ENCODE results near the gene ZFYVE19. TPM values are rescaled to one million over a fixed set of nuclear protein-coding genes. Genes with fewer than 3 reads are reported as not detected.

The ZFYVE19 gene
- 13.5 and 21.7 TPM in 2 replicates for total RNA-seq

GRCh38 chr15:40807028-40807887, at the start of gene ZFYVE19, which contains the start of gene DNAJC17:
Gene ZFYVE19, plus strand, starts transcription at chr15:40807089. Its CDS starts 501 bp downstream, at chr15:40807590.
Gene DNAJC17, minus strand, starts transcription at chr15:40807473. Its CDS starts 27 bp downstream, at chr15:40807446.

GRCh38 chr15:40763801-40764628, 42.9 kb upstream of the ZFYVE19 start, which contains the start of gene GCHFR:
Gene GCHFR, plus strand, starts transcription at chr15:40764068. Its CDS starts 113 bp downstream, at chr15:40764181.

GRCh38 chr15:40769274-40770146, 37.4 kb upstream of the ZFYVE19 start, which contains the start of gene C15orf62:
Gene C15orf62, plus strand, starts transcription at chr15:40769980. Its CDS starts 516 bp downstream, at chr15:40770496.

GRCh38 chr15:40828447-40829036, 21.7 kb downstream of the ZFYVE19 start, which contains the start of gene PPP1R14D:
Gene PPP1R14D, minus strand, starts transcription at chr15:40828708. Its CDS starts 67 bp downstream, at chr15:40828641.

GRCh38 chr15:40843885-40844695, 37.2 kb downstream of the ZFYVE19 start, which contains the start of gene SPINT1:
Gene SPINT1, plus strand, starts transcription at chr15:40844048. Its CDS starts 507 bp downstream, at chr15:40844555.

Other genes starting within 250 kb of the ZFYVE19 start
- 21.7 and 23.7 TPM in 2 replicates for gene CCDC32, start 242.0 kb upstream of the ZFYVE19 start, total RNA-seq
- gene RPUSD2, start 237.8 kb upstream of the ZFYVE19 start, total RNA-seq = 9.3 and 15.9 TPM in 2 replicates
- gene KNL1, start 212.8 kb upstream of the ZFYVE19 start, total RNA-seq = 2.5 and 24.7 TPM in 2 replicates
- gene RAD51, start 111.9 kb upstream of the ZFYVE19 start, total RNA-seq = 1.1 and 14.2 TPM in 2 replicates
- gene RMDN3, start 51.8 kb upstream of the ZFYVE19 start, total RNA-seq = 29.6 and 40.5 TPM in 2 replicates
- 0.38 and 2.0 TPM in 2 replicates for gene GCHFR, start 43.0 kb upstream of the ZFYVE19 start, total RNA-seq
- gene C15orf62, start 37.1 kb upstream of the ZFYVE19 start, total RNA-seq = not detected in 2 replicates
- gene DNAJC17, start 384 bp downstream of the ZFYVE19 start, total RNA-seq = 11.0 and 26.6 TPM in 2 replicates
- gene PPP1R14D, start 21.6 kb downstream of the ZFYVE19 start, total RNA-seq = not detected in 2 replicates
- gene SPINT1, start 37.0 kb downstream of the ZFYVE19 start, total RNA-seq = 0.28 and 0.58 TPM in 2 replicates
- gene RHOV, start 67.1 kb downstream of the ZFYVE19 start, total RNA-seq = not detected in 2 replicates
- gene VPS18, start 87.4 kb downstream of the ZFYVE19 start, total RNA-seq = 47.9 and 49.5 TPM in 2 replicates
- 0.28 and 0.38 TPM in 2 replicates for gene DLL4, start 122.3 kb downstream of the ZFYVE19 start, total RNA-seq
- gene CHAC1, start 146.4 kb downstream of the ZFYVE19 start, total RNA-seq = 3.9 and 6.5 TPM in 2 replicates

Measured in regular cardiac myocyte (primary cell).